ENCODE measurements around the gene ARHGAP30. TPM values are rescaled to one million over a fixed set of nuclear protein-coding genes. Genes with fewer than 3 reads are reported as not detected.

Gene ARHGAP30
- total and polyA plus RNA-seq, 2 donors (not counting 1 experiment from before 2014, with no cell fraction given) = not detected

DNA sequence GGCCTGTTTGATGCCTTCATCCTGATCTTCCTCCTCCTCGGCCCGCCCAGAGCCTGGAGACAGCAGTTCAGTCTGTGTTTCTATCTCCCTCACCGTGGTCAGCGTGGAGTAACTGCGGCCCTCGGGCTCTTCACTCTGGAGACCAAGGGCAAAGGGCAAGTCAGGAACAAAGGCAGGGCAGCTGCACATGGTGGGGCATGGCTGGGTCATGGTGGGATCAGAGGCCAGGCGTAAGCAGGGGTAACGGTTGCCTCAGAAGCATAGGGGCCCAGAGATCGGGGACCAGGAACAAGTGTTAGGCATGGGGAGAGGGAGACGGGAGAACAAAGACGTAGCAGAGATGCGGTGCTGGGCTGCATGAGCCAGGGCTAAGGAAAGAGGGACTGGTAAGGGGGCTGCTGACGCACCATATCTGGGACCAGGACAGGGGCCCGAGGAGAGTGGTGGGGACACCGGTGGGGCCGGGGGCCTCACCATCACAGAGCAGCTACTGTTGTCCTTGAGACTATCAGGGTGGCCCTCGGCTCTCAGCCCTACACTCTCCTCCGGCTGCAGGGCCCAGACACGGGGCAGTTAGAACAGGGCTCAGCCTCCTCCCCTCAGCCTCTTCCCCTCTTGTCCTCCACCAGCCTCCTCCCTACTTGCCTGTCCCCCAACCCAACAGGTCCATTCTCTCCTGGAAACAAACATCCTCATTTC lies 3.2 kb upstream of the ARHGAP30 start:
- Histone ChIP-seq H3K9me3 (ENCODE audit: control insufficient read depth, insufficient read depth, low read depth, low read length) (no peaks in the 10 kb centered on the region), H3K27me3 (ENCODE audit: control insufficient read depth, insufficient read depth, low read length) (peaks cover 1% of the 10 kb centered on the region), H3K4me3 (replicated peaks in 1 of 4; ENCODE audit: control extremely low read depth in 1 of 4, insufficient read depth in 1 of 4, low read depth in 3 of 4, low read length in 4 of 4) (no peak overlapping the region), H3K36me3 (ENCODE audit: control insufficient read depth, insufficient read depth, low read length) (no peaks in the 10 kb centered on the region), H4K20me1 (ENCODE audit: control insufficient read depth, extremely low read depth, insufficient read depth, low read length) (no peaks in the 10 kb centered on the region), H3K79me2 (ENCODE audit: control insufficient read depth, insufficient read depth, low read length) (no peaks in the 10 kb centered on the region), H2AFZ (ENCODE audit: low read length) (no peak overlapping the region), H3K9ac (ENCODE audit: insufficient read depth, low read length) (no peak overlapping the region), H3K4me2 (ENCODE audit: extremely low read depth, insufficient read depth, low read length) (no peak overlapping the region), H3K4me1 (ENCODE audit: control insufficient read depth, extremely low read depth, insufficient read depth, low read length) (no peaks in the 10 kb centered on the region), H3K27ac (ENCODE audit: insufficient read depth, low read length) (no peak overlapping the region)
- DNase-seq (ENCODE audit: low read depth in 2 of 2) = no peak
- TF ChIP-seq EZH2 (IDR thresholded peaks at IDR 0.05; ENCODE audit: low read length, missing control alignments) (no peak), CTCF (conservative IDR thresholded peaks at IDR 0.05 in 1 of 2, IDR thresholded peaks at IDR 0.05 in 1 of 2; ENCODE audit: low read depth in 1 of 2, low read length in 2 of 2) (no peak)

GRCh38 chr1:161071886-161072371 lies 2.2 kb upstream of the ARHGAP30 start:
- H3K9ac ChIP-seq (ENCODE audit: insufficient read depth, low read length) = no peak overlapping the region
- no peaks in the 10 kb centered on the region for H3K4me1 ChIP-seq (ENCODE audit: control insufficient read depth, extremely low read depth, insufficient read depth, low read length)
- H4K20me1 ChIP-seq (ENCODE audit: control insufficient read depth, extremely low read depth, insufficient read depth, low read length) = no peaks in the 10 kb centered on the region
- no peak overlapping the region for H3K27ac ChIP-seq (ENCODE audit: insufficient read depth, low read length)
- H2AFZ ChIP-seq (ENCODE audit: low read length) = no peak overlapping the region
- peak; percentile 19 to 57 for DNase-seq (ENCODE audit: low read depth in 2 of 2)
- no peak overlapping the region for H3K4me2 ChIP-seq (ENCODE audit: extremely low read depth, insufficient read depth, low read length)
- H3K9me3 ChIP-seq (ENCODE audit: control insufficient read depth, insufficient read depth, low read depth, low read length) = no peaks in the 10 kb centered on the region
- TF ChIP-seq EZH2 (IDR thresholded peaks at IDR 0.05; ENCODE audit: low read length, missing control alignments) = no peak
- TF ChIP-seq CTCF (conservative IDR thresholded peaks at IDR 0.05 in 1 of 2, IDR thresholded peaks at IDR 0.05 in 1 of 2; ENCODE audit: low read depth in 1 of 2, low read length in 2 of 2) = peak; percentile 43 to 63
- H3K27me3 ChIP-seq (ENCODE audit: control insufficient read depth, insufficient read depth, low read length) = peaks cover 4% of the 10 kb centered on the region
- no peak overlapping the region for H3K4me3 ChIP-seq (replicated peaks in 1 of 4; ENCODE audit: control extremely low read depth in 1 of 4, insufficient read depth in 1 of 4, low read depth in 3 of 4, low read length in 4 of 4)
- no peaks in the 10 kb centered on the region for H3K79me2 ChIP-seq (ENCODE audit: control insufficient read depth, insufficient read depth, low read length)
- no peaks in the 10 kb centered on the region for H3K36me3 ChIP-seq (ENCODE audit: control insufficient read depth, insufficient read depth, low read length)

GRCh38 chr1:161070761-161071160 lies 1.1 kb upstream of the ARHGAP30 start:
- TF ChIP-seq CTCF (conservative IDR thresholded peaks at IDR 0.05 in 1 of 2, IDR thresholded peaks at IDR 0.05 in 1 of 2; ENCODE audit: low read depth in 1 of 2, low read length in 2 of 2) = no peak
- no peak for TF ChIP-seq EZH2 (IDR thresholded peaks at IDR 0.05; ENCODE audit: low read length, missing control alignments)
- Histone ChIP-seq H3K27me3 (ENCODE audit: control insufficient read depth, insufficient read depth, low read length) (peaks cover 4% of the 10 kb centered on the region), H3K9ac (ENCODE audit: insufficient read depth, low read length) (no peak overlapping the region), H4K20me1 (ENCODE audit: control insufficient read depth, extremely low read depth, insufficient read depth, low read length) (no peaks in the 10 kb centered on the region), H2AFZ (ENCODE audit: low read length) (no peak overlapping the region), H3K4me2 (ENCODE audit: extremely low read depth, insufficient read depth, low read length) (no peak overlapping the region), H3K4me3 (replicated peaks in 1 of 4; ENCODE audit: control extremely low read depth in 1 of 4, insufficient read depth in 1 of 4, low read depth in 3 of 4, low read length in 4 of 4) (no peak overlapping the region), H3K36me3 (ENCODE audit: control insufficient read depth, insufficient read depth, low read length) (no peaks in the 10 kb centered on the region), H3K79me2 (ENCODE audit: control insufficient read depth, insufficient read depth, low read length) (no peaks in the 10 kb centered on the region), H3K27ac (ENCODE audit: insufficient read depth, low read length) (no peak overlapping the region), H3K4me1 (ENCODE audit: control insufficient read depth, extremely low read depth, insufficient read depth, low read length) (no peaks in the 10 kb centered on the region), H3K9me3 (ENCODE audit: control insufficient read depth, insufficient read depth, low read depth, low read length) (no peaks in the 10 kb centered on the region)
- no peak for DNase-seq (ENCODE audit: low read depth in 2 of 2)

Data from fibroblast of lung (primary cell).